ENCODE measurements around the gene PFN1.

The PFN1 gene

GRCh38 chr17:4967539-4968485 is 19.5 kb upstream of the PFN1 start, which contains the start of gene SPAG7:
Gene SPAG7, minus strand, starts transcription at chr17:4967817. Its CDS starts 13 bp downstream, at chr17:4967804.
- peak; percentile 65 for DNase-seq

DNA sequence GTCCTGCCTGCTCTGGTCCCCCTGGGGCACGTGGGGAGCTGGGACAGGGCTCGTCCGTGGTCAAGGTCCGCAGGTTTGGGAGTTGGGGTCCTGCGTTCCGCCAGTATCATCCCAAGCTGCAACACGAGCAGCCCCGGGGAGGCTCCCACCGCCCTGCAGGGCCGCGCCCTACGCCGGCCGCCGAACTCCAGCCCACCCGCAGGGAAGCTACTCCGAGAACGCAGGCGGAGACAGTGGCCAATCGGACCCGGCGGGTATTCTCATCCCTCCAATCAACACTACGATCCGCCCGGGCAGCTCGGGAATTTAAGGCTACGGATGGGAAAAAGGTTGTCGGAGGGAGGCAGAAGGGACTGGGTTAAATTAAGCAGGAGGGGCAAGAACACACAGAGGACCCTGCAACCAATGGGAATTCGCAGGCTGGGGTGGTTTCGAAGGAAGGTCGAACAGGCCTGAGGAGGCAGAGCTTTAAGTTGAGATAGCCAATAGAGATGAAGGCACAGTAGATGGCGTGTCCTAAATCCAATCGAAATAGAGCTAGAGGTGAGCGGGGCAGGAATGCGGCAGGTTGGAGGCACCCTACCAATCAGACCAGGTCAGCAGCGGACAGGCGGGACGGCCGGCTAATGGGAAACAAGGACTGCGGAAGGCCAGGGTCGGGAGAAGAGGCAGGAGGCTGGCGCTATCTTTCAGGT is 18.7 kb upstream of the PFN1 start:
- peak; percentile 95 for DNase-seq

DNA sequence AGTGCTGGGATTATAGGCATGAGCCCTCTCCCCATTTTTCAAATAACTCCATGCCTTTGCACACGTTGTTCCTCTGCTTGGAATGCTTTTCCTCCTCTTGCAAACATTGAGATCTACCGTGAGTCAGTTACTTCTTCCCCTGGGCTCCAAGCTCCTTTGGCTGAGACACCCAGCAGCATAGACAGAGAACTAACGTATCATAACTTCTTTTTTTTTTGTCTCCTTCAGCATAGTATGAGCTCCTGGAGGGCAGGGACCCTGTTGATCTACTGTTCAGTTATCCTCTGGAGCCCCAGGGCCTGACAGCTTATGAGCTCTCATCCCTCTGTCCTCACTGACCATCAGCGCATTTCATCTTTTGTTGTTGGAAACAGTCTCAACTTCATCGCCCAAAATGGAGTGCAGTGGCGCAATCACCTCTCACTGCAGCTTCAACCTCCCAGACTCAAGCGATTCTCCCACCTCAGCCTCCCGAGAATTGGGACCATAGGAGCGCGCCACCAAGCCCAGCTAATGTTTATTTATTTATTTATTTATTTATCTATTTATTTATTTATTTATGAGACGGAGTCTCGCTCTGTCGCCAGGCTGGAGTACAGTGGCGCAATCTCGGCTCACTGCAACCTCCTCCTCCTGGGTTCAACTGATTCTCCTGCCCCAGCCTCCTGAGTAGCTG is 17.1 kb upstream of the PFN1 start:
- DNase-seq, result no peak

DNA sequence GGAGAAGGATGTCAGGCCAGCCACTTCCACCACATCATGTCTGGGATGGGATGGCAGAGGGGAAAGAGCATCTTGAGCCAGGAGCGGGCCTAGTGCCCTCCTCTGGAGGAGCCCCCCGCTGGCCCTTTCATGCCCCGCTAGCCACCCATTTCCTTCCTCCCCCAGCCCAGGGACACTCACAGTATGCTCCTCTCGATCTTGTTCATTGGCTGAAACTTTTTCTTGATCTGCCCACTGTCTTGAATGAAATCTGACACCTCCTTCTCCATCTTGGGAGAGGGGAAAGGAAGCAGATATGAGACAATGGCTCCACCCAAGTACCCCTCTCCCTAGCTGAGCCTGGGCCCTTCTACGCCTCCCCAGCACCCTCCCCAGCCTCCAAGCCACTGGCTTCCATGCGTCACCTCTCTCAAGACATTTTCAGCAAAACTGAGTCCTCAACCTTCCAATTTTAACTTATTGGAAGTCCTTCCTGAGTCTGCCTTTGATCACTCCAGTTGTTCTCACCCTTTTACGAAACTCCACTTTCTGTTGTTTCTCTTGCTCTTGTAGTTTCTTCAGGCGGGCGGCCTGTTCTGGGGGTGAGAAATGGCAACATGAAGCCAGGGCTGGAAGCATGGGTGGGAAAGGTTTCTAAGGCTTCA is 12.1 kb upstream of the PFN1 start:
- no peak for DNase-seq

GRCh38 chr17:4959261-4959965 is 11.1 kb upstream of the PFN1 start:
- no peak for DNase-seq

- no peak for DNase-seq
Measured at GRCh38 chr17:4958102-4958501, 9.8 kb upstream of the PFN1 start.

GRCh38 chr17:4956493-4957061 is 8.2 kb upstream of the PFN1 start:
- no peak for DNase-seq

- no peak for DNase-seq
Measured at GRCh38 chr17:4955091-4955490, 6.8 kb upstream of the PFN1 start.

- DNase-seq, result no peak
Measured at GRCh38 chr17:4953451-4953961, 5.2 kb upstream of the PFN1 start.

- DNase-seq, result no peak
Measured at GRCh38 chr17:4951486-4951885, 3.2 kb upstream of the PFN1 start.

DNA sequence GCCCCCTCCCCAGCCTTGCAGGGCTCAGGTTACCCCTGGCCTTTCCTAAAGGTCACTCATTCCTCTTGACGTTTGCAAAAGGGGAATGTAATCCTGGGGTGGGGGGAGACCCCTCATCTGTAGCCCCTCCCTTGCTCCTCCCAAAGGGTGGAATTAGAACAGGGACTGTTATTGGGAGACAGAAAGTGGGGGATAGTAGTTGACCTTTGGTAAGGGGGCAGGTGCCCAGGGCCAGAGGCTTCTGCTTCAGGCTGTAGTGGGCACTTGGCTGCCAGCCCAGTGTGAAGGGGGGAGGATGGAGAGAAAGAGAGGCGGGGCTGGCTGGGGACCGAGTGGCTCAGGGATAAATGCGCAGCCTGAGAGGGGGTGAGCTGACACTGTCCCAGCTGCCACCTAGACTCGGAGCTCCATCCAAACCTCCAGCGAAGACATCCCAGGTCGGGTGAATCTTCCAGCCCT is 2.4 kb upstream of the PFN1 start, which contains the start of gene ENO3:
ENO3 (plus strand) TSS at position 374 of the 459 bp plus-strand sequence. CDS start 711 bp downstream, outside the sequence.
- DNase-seq, result no peak

- DNase-seq, result no peak
Measured at GRCh38 chr17:4950075-4950745, 1.9 kb upstream of the PFN1 start.

GRCh38 chr17:4949321-4950074 is 1.2 kb upstream of the PFN1 start:
- DNase-seq, result no peak

GRCh38 chr17:4948931-4949320 is 596 bp upstream of the PFN1 start:
- DNase-seq, result no peak

DNA sequence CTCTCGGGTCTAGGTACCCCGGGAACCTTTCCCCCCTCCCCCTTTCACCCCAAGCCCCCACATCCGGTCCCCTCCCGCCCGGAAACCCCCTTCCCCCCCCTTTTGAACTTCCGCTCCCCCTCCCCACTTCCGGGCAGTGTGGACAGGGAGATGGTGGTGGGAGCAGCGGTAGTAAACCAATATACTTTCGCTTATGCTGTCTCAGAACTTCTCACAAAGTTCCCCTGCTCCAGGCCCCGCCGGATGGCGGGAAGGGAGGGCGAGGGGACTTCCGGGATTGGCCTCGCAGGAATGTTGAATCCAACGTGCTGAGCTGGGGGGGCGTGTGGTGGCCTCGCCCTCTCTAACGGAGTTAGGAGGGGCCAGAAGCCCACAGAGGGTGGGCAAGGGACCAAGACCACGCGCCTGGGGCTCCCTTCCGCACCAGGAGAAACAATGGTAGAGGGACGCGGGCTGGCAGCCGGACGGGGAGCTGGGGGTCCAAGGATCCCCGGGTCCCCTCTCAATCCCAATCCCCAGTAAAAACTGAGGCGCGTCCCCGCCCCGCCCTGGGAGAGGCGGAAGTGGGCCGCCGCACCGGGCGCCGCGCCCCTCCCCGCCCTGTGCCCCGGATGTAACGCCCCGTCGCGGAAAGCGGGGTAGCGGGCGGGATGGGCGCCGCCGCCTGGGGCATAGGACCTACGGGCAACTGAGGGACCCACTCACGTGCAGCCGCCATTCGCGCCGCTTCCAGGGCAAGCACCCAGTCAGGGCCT is 742 bp downstream of the PFN1 start:
- DNase-seq, result no peak

DNA sequence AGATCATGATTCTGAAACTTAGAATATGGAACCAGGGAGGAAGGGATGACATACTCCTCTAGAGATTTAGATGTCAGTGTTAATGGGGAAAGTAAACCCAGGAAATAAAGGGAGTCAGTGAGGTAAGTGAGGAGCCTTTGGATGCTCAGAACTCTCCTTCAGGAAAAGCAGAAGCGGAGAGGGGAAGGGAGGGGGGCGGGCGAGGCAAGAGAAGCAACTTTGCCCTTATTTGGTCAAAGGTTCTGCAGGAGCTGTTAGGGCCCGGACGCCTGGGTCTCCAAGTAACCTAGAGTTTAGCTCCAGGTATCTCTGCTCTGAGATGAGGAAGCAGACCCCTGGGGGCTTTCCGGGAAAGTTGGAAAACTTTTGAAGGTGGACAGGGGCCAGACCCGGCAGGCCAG is 1.3 kb downstream of the PFN1 start:
- no peak for DNase-seq

GRCh38 chr17:4946312-4946976 is 1.9 kb downstream of the PFN1 start:
- DNase-seq, result no peak

DNA sequence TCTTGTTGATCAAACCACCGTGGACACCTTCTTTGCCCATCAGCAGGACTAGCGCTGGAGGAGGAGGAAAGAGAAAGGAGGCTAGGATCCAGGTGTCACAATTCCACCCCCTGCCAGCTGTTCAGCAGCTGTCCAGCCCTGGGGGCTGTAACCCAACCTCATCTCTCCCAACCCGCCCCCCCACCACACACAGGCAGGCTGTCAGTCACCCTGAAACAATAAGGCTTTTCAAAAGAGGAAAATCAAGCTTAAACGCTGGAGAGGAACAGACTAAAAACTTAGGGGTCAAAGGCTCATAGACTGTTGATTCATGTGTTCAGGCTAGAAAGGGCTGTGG is 2.4 kb downstream of the PFN1 start:
- DNase-seq, result no peak
